NOMO-1 treated with DMSO at 0.1 percent for 48 hours (cell line): ENCODE results near the gene GBP6.
A peak's percentile ranks its signal among the peaks of the same experiment; 100 is the strongest.
"Not testable (repeated sequence)": the region's sequence is repeated elsewhere in the genome, so short reads cannot be mapped to it uniquely, and the experiment has no call there.

Experiments
- DNase-seq: peaks from one replicate; lab custom pipeline; 2025; ENCODE audit not compliant: unreplicated experiment; lab: John Stamatoyannopoulos, UW

The GBP6 gene

GRCh38 chr1:89367221-89367620 lies 3.4 kb downstream of the GBP6 start:
- DNase-seq = no peak

GRCh38 chr1:89369331-89369730 lies 5.5 kb downstream of the GBP6 start:
- DNase-seq = no peak

- DNase-seq = not testable (repeated sequence)
Observed at GRCh38 chr1:89373810-89374209, 10.0 kb downstream of the GBP6 start.

GRCh38 chr1:89378001-89378400 lies 14.1 kb downstream of the GBP6 start:
- DNase-seq = no peak

GRCh38 chr1:89381618-89382017 lies 17.8 kb downstream of the GBP6 start:
- no peak for DNase-seq

- no peak for DNase-seq
Observed at GRCh38 chr1:89382479-89382878, 18.6 kb downstream of the GBP6 start.

- DNase-seq = no peak
Observed at GRCh38 chr1:89383185-89383584, 19.3 kb downstream of the GBP6 start.

- DNase-seq = no peak
Observed at GRCh38 chr1:89390707-89391106, 26.8 kb downstream of the GBP6 start.

GRCh38 chr1:89391686-89392085 lies 27.8 kb downstream of the GBP6 start:
- DNase-seq = peak; percentile 35

- DNase-seq = no peak
Observed at GRCh38 chr1:89394851-89395250, 31.0 kb downstream of the GBP6 start.

GRCh38 chr1:89396902-89397301 lies 33.0 kb downstream of the GBP6 start:
- no peak for DNase-seq

GRCh38 chr1:89405275-89405929 lies 41.5 kb downstream of the GBP6 start:
- no peak for DNase-seq

- peak; percentile 14 for DNase-seq
Observed at GRCh38 chr1:89407360-89407759, 43.5 kb downstream of the GBP6 start.

- DNase-seq = not testable (repeated sequence)
Observed at GRCh38 chr1:89407768-89408167, 43.9 kb downstream of the GBP6 start.

GRCh38 chr1:89425056-89425455 lies 61.2 kb downstream of the GBP6 start:
- DNase-seq = no peak

- peak; percentile 95 for DNase-seq
Observed at GRCh38 chr1:89429062-89429461, 65.2 kb downstream of the GBP6 start.

- not testable (repeated sequence) for DNase-seq
Observed at GRCh38 chr1:89429681-89430080, 65.8 kb downstream of the GBP6 start.

- no peak for DNase-seq
Observed at GRCh38 chr1:89433421-89433820, 69.6 kb downstream of the GBP6 start.

- DNase-seq = not testable (repeated sequence)
Observed at GRCh38 chr1:89434058-89434780, 70.4 kb downstream of the GBP6 start.
